ENCODE measurements around the gene NRXN3.

The NRXN3 gene

GRCh38 chr14:79464468-79464867 lies 1294.3 kb downstream of the NRXN3 start:
- no peak for DNase-seq

GRCh38 chr14:79465651-79466050 lies 1295.5 kb downstream of the NRXN3 start:
- no peak for DNase-seq

- DNase-seq: no peak
Measured at GRCh38 chr14:79466938-79467527, 1296.9 kb downstream of the NRXN3 start.

- no peak for DNase-seq
Measured at GRCh38 chr14:79467835-79468234, 1297.7 kb downstream of the NRXN3 start.

GRCh38 chr14:79468486-79468885 lies 1298.3 kb downstream of the NRXN3 start:
- no peak for DNase-seq

- no peak for DNase-seq
Measured at GRCh38 chr14:79473651-79474050, 1303.5 kb downstream of the NRXN3 start.

GRCh38 chr14:79475887-79476532 lies 1305.8 kb downstream of the NRXN3 start:
- DNase-seq: no peak

GRCh38 chr14:79476552-79476951 lies 1306.4 kb downstream of the NRXN3 start:
- DNase-seq: no peak

GRCh38 chr14:79480212-79480611 lies 1310.0 kb downstream of the NRXN3 start:
- DNase-seq: no peak

- DNase-seq: no peak
Measured at GRCh38 chr14:79482825-79483224, 1312.7 kb downstream of the NRXN3 start.

- no peak for DNase-seq
Measured at GRCh38 chr14:79483477-79484388, 1313.6 kb downstream of the NRXN3 start.

- DNase-seq: no peak
Measured at GRCh38 chr14:79487632-79488031, 1317.5 kb downstream of the NRXN3 start.

- DNase-seq: no peak
Measured at GRCh38 chr14:79491161-79491560, 1321.0 kb downstream of the NRXN3 start.

GRCh38 chr14:79493081-79493645 lies 1323.0 kb downstream of the NRXN3 start:
- no peak for DNase-seq

GRCh38 chr14:79496701-79497100 lies 1326.5 kb downstream of the NRXN3 start:
- no peak for DNase-seq

GRCh38 chr14:79500489-79500888 lies 1330.3 kb downstream of the NRXN3 start:
- no peak for DNase-seq

GRCh38 chr14:79502136-79502750 lies 1332.1 kb downstream of the NRXN3 start:
- DNase-seq: no peak

- no peak for DNase-seq
Measured at GRCh38 chr14:79502751-79503148, 1332.6 kb downstream of the NRXN3 start.

GRCh38 chr14:79510659-79511058 lies 1340.5 kb downstream of the NRXN3 start:
- DNase-seq: no peak

- DNase-seq: no peak
Measured at GRCh38 chr14:79511146-79511545, 1341.0 kb downstream of the NRXN3 start.

- DNase-seq: no peak
Measured at GRCh38 chr14:79513446-79513845, 1343.3 kb downstream of the NRXN3 start.

- DNase-seq: no peak
Measured at GRCh38 chr14:79514700-79515099, 1344.5 kb downstream of the NRXN3 start.

- no peak for DNase-seq
Measured at GRCh38 chr14:79515158-79515557, 1345.0 kb downstream of the NRXN3 start.
